GM18499 (cell line): ENCODE results near the gene TMEM117.

ENCODE experiments used
- ATAC-seq: cut with Tn5 transposase; IDR thresholded peaks from one replicate; pipeline ENCODE4 v1.9.1; 2021; ENCODE audit warnings: moderate number of reproducible peaks; ENCODE audit not compliant: insufficient read depth, unreplicated experiment

Gene TMEM117

DNA sequence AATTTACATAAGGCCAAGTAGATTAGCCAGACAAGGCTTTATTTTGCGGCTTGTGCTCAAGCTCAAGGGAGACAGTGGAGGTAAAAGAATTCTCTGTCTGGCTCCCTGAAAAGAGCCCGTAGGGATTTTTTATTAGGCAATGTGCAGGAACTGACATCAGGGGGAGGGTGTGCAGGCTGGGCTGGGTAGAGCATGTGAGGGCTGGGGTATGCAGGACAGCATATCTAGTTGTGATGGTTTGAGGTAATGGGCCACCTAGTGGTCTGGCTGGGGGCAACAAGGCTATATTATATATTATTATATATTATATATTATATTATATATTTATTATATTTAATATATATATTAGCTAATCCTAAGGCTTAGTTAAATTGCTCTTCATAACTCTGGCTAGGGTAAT, 102.1 kb downstream of the TMEM117 start:
- ATAC-seq, result no peak

DNA sequence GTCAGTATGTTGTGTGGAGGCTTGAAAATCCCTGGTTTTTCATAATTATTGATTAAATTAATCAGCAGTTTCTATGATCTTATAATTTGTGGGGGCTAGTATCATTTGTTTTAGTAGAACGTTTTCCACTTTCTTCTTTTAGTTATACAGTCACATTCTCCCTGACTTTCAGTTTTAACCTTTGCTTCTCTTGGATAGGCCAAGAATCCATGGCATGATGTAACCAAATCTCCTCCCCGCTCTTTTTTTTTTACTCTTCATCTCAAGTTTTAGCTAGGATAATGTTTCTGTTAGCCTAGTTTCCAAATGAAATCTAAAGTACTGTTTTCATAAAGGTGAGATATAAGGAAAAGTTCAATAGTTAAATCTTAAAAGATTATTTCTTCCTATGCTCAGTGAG, 106.5 kb downstream of the TMEM117 start:
- no peak for ATAC-seq

DNA sequence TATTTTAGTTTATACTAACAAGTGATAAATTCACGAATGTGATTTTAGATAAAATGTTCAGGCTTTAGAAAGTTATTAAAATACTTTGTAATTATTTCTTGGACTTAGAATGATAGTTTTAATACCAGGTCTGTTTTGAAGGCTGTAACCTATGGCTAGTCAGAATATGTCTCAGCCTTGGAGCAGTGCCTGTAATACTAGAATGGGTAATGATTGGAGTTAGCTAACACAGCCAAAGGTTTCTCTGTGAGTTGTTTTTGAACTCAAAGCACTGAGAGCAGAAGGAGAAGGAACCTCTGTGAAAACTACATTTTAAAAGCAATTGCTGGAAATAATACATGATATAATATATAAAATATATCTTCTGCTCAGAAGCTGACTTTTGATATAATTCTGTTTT, 110.1 kb downstream of the TMEM117 start:
- ATAC-seq, result no peak

DNA sequence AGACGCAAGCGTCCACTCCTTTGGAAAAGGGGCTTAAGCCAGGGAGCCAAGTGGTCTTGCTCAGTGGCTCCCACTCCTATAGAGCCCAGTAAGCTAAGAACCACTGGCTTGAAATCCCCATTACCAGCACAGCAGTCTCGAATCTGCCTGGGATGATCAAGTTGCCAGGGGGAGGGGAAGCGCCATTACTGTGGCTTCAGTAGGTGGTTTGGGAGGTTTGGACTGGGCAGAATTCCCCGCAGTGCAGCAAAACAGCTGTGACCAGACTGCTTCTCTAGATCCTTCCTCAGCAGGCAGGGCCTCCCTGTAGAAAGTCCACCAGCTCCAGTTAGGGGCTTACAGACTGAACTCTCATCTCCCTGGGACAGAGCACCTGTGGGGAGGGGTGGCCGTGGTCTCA, 115.4 kb downstream of the TMEM117 start:
- ATAC-seq, result no peak

DNA sequence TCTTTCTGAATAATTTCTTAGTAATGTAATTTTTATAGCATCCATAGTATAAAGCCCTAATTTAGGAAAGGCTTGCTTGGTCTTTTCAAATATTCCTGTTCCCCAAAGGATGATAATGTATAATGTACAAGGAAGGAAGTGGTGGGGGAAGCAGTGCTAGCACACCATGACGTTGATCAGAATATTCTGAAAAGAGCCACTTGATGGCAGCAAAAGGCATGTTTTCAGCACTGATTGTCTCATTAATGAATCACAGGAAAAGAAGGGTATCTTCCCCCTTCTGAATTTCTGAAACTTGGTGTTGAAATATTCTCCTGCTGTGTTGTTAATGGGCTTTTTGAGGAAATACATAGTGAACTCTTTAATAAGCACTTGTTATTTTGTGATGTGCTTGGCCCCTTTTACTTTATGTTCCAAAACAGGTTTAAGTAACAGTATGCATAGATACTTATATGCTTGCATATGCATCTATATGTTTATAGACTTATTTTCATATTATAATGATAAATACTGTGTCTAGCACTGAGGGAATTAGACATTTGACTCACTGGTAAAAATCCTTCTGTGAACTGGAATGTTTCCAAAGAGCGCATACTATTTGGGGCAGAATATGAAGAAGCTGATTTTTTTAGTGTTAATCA, 122.0 kb downstream of the TMEM117 start:
- peak; percentile 96 for ATAC-seq

DNA sequence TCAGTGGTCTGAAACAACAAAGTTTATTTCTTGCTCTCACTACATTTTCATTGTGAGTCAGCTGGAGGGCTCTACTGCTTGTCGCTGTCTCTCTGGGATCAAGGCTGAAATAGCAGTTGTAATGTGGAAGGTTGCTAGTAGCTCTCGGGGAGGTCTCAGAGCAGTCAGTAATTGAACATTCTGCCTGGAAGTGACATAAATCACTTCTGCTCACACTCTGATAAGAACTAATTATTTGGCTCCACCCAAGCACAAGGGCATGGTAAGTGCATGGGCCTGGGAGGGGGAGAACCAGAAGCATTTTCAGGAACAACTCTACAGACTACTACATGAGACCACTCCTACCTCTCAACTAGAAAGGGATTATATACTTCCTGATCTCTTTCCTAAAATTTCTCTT, 128.2 kb downstream of the TMEM117 start:
- no peak for ATAC-seq

DNA sequence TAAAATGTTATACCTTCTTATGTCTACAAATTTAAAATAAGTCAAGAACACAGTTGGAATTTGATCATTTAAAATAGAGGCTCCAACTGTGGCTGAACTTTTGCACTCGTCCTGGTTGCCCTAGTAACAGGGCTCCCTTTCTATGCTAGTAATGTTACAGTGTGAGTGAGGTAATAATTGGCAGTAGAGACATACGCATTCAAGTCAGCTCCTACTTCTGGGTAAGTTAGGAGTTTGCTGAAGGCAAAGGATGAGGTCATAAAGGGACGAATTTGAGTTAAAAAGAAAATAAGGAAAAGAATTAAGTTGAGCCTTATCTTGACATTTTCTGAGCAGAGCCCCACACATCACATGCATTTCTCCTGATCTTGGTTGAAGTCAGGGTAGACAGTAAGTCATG, 129.1 kb downstream of the TMEM117 start:
- no peak for ATAC-seq

DNA sequence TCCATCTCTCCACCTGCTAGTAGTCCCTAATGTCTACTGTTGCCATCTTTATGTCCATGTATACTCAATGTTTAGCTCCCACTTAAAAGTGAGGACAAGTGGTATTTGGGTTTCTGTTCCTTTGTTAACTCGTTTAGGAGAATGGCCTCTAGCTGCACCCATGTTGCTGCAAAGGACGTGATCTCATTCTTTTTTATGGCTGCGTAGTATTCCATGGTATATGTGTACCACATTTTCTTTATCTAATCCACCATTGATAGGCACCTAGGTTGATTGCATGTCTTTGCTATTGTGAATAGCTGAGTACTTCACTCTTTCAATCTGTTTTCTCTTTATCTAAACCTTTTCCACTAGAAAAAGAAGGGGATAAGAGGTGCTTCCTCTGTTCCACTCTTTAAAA, 130.0 kb downstream of the TMEM117 start:
- ATAC-seq, result no peak

DNA sequence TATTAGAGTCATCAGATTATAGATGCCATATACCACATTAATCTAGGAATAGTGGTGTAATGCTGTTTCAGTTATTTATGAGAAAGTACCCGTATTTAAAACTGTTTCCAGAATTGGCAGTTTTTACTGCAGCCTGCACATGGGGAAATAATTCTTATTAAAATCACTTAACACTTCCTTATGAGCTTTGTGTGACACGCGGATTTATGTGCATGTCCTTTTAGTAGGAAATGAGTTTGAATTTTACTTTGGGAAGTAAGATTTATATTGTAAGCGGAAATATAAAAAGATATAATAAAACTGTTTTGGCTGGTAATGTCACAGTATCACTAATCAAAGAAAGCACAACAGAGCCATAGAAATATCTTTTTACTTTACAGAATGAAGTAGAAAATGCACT, 132.9 kb downstream of the TMEM117 start:
- ATAC-seq, result no peak

DNA sequence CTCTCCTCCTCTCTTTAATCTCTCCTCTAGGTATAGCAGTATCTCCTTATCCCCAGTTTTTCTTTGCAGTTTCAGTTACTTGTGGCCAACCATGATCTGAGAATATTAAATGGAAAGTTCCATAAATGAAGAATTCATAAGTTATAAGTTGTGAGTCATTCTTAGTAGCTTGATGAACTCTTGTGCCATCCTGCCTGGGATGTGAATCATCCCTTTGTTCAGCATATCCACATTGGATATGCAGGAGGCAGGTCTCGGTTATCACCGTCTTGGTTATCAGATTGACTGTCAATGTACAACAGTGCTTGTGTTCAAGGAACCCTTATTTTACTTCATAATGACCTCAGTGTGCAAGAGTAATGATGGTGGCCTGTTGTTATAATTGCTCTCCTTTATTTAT, 134.0 kb downstream of the TMEM117 start:
- ATAC-seq, result no peak

DNA sequence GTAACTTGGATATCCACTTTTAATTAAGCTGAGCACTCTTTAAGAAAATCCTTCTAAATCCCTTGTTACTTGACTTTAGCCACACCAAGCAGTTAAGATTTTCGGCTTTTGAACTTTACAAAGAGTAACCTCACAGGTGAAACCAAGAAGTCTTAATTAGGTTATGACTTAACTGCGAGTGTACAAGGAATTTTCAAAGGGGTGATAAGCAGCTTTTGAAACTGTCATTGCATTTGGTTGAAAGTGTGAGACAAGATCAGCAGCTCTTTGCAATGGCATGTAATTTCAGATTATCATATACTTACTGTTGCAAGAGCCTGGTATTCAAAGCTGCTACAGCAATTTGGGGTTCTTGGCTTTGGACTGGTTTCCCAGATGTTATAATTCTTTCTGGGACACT, 137.5 kb downstream of the TMEM117 start:
- no peak for ATAC-seq

DNA sequence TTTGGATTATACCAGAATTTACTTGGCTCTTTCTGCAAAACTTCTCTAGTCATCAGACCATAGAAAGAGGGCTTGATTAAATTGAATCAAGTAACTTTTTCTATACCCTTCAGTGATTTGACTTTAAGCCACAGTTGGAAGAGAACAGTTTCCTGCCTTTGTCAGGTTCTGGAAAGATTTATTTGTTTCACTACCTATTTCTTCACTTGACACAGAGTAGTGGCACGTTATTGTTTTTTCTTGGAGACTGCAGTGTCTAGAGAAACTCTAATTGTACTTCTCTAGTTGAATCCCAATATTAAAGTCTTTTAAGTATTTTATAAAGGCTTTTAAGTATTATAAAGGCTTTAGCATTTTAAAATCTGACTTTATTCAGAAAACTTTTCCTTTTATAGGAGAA, 138.1 kb downstream of the TMEM117 start:
- ATAC-seq, result no peak

DNA sequence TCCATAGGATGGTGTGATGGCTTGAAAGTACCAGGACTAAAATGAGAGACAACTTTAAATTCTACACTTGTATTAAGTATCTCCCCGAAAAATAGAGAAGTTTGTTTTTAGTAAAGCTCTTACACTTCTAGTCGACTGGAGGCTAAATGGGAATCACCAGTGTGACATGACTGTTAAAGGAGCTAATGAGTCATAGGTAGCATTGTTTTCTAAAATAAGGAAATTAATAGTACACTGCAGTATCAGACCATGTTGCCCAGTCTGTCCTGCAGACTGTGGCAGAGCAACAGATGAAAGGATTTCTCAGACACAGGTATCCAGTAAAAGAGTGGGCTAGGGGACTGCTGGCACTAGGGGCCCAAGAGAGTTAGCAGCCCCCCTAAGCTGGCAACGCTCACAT, 140.1 kb downstream of the TMEM117 start:
- ATAC-seq, result no peak

DNA sequence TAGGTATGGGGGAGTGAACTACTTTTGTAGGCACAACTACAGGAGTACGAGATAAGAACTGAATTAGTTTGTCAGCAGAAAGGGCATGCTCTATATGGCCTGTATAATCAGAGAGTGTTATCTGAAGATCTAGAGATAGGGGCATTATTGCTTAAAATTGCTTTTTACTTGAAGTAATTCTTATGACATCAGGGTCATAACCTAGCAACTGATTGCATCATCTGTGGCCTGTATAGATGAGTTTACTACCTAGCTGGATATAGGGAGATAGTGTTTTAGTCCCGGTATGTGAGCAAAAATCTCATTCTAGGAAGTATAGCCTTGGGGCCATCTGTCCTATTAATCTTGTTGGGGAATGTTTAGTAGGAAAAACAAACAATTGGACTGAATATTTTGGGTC, 142.7 kb downstream of the TMEM117 start:
- ATAC-seq, result no peak

DNA sequence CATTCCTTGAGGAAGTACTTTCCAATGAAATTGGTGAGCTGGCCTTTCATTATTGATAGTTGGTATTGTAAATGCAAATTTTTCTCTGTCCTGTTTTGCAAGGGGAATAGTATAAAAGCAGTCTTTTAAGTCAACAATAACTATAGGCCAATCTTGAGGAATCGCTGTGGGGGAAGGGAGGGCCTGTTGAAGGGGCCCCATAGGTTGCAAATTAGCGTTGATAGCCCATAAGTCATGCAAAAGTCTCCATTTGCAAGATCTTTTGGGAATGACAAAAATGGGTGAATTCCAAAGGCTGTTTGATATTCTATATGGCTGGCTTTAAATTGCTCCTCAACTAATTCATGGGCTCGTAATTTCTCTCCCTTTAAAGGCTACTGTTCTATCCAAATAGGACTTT, 143.6 kb downstream of the TMEM117 start:
- no peak for ATAC-seq

DNA sequence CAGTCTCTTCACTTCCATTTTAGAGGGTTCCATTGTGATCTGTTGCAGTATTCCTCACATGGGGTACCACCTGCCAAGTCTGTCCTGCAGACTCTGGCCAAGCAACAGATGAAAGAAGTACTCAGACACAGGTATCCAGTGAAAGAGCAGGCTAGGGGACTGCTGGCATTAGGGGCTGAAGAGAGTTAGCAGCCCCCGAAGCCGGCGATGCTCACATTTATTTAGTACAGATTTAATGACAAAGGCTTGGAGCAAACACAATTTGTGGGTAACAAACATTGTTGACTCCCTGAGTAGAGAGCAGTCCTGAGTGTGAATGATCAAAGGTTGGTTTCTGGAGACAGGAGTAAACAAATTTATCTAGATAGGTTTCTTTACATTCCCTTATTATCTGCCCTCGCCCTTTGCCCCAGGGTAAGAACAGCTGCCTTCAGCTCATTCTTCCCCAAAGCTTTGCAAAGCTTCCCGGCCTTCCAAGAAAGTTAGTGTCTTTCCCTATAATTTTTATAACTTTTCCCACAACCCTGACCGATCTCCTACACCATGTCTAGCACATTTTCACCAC, 144.8 kb downstream of the TMEM117 start:
- ATAC-seq, result no peak

DNA sequence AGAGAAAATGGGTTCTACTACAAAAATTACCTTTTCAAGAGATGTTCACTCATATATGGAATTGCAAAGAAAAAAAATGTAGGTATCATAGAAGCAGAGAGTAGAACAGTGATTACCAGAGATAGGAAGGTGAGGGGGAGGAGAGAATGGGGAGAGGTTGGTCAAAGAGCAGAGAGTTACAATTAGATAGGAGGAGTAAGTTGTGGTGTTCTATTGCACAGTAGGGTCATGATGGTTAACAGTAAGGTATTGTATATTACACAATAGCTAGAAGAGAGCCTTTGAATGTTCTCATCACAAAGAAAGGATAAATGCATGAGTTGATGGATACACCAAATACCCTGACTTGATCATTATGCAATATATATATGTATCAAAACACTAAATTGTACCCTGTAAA, 145.8 kb downstream of the TMEM117 start:
- no peak for ATAC-seq

DNA sequence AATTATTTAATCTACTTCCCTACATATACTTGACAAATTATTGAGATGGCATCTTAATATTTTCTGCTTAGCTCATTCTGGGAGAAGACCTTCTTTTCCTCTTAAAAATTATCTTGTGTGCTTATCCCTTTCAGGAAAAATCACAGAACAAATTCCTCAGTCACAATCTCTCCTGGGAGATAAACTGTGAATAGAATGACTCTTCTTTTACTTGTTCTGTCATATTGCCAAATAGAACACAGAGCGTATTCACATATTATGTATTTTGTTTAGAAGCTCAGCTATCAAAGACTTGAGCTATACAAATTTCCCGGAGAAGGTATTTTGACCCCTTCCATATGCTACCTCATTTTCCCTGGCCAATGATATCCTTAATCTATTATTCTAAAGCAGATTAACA, 146.7 kb downstream of the TMEM117 start:
- no peak for ATAC-seq

DNA sequence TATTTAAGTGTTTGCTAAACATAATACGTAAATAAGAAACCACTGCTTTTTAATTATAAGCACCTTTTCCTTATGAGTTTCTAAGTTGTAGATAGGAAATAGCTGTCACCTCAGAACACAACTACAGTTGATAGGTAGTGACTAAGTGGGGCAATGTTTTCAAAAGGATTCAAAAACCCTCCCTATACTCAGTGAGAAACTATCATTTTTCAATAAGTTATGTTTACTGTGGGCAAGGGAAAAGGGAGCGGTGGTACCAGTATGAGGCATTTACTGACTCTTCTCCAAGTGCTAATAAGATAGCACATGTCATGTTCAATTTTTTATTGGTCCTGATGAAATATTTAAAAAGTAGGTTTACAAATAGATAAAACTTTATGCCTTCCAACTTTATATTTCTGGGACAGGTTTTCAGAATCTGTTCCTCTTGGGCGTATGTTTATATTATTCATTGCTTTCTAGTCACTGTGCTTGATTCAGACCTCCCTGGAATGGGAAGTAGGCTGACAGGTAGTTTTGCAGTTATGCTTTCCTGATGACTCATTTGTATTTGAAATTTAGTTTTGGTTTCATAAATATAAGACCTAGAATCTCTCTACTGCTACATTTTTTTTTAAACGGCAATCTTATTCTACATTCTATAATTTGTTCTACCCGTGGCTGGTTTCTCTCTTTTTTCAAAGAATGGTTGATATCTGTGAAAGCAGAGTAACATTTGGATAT, 153.1 kb downstream of the TMEM117 start:
- peak; percentile 97 for ATAC-seq

DNA sequence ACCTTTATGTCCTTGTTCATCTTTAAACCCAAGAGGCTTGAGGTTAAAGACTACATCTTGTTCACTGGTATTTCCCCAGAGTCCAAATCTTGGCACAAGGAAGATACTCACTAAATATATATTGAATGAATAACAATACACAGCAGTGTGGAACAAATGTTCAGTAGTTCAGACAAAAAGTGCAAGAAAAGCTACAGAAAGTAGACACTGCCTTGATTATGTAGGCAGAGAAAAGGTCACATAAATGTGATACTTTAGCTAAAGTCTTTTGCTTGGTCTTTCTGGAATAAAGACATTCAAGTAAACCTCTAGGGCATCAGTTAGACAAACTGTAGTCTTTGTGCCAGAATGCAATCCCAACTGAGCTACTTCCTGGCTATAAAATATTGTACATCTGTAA, 157.0 kb downstream of the TMEM117 start:
- no peak for ATAC-seq

DNA sequence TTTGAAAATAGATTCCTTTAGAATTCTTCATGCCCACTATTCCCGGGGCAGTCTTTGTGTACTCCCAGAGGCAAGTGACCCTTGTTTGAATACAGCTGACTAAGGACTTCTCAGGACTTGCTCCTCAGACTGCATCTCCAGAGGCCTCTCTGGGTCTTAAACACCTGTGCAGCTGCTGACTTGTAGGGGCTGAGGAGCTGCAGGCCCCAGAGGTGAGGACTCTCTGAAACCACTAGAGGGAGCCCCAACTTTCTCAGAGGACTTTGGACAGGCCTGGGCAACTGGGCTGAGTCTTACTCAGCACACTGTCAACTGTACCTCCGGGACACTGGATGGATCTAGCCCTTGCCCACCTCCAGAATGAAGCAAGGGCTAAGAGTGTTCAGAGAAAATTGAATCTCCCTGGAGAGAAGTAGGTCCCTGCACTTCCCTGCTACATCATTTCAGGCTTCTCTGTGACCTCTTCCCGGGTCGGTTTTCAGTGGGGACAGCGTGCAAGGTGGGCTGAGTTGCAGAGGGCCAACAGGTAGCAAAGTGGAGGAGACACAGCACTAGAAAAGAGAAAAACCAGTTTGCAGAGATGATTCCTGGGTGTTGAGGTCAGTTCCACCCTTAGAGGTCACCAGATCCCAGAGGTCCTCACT, 164.6 kb downstream of the TMEM117 start:
- peak; percentile 98 for ATAC-seq
